HG03460 (cell line): ENCODE measurements around the gene CDK4.
"Not testable (repeated sequence)": the region's sequence is repeated elsewhere in the genome, so short reads cannot be mapped to it uniquely, and the experiment has no call there.

Experiments
- ATAC-seq: cut with Tn5 transposase; IDR thresholded peaks from one replicate; pipeline ENCODE4 v1.9.1; 2021; ENCODE audit not compliant: unreplicated experiment

The CDK4 gene

DNA sequence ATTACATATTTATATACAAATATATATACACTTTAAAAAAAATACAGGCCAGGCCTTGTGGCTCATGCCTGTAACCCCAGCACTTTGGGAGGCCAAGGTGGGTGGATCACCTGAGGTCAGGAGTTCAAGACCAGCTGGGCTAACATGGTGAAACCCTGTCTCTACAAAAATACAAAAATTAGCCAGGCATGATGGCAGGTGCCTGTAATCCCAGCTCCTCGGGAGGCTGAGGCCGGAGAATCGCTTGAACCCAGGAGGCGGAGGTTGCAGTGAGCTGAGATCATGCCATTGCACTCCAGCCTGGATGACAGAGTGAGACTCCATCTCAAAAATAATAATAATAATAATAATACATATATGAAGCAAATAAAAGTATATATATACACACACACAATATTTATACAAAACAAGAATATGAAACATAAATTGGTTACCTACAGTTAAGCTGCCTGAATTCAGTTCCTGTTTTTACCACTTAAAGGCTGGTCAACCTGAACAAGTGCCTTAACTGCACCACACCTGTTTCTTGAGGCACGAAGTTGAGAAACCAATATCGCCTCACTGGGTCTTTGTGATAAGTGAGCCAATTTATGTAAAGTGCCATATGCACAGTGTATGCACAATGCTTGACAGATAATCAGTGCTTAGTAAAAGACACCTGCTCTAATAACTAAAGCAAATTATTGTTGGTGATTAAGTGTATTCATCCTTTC, 36.9 kb downstream of the CDK4 start:
- not testable (repeated sequence) for ATAC-seq

DNA sequence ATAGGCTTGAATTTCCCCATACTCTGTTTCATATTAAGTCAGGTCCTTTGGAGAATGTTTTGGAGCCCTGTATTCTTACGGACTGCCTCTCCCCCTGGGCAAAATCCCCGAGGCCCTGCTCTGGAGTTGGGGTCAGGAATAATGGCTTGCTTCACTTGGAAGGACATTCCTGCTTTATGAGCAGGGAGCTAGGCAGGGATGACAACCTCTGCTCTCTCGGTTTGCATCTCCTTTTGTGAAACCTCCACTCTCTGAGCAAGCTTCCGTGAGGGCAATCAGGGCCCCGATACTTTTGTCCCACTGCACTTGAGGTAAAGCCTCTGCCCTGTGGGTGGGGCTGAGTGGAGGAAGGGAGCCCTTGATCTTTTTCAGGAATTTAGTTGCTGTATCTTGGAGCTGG, 38.9 kb downstream of the CDK4 start:
- ATAC-seq, result no peak

DNA sequence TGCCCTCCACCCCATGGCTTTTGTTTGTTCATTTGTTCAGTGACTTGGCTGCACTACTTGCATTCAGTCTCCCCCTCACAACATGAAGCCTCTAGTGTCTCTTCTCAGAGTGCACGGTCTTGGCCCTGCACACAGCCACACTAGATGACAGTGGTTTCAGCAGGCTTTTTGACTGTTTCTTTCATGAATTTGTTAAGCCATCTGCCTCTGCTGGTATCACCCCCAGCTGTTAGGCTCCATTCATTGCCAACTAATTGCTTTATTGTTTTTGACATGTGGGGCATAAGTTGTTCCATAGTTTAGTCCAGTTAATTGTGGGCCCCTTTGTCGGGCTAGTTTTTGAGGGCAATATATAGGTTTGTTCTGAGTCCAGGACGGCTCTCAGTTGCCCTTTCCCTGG, 39.4 kb downstream of the CDK4 start:
- no peak for ATAC-seq

DNA sequence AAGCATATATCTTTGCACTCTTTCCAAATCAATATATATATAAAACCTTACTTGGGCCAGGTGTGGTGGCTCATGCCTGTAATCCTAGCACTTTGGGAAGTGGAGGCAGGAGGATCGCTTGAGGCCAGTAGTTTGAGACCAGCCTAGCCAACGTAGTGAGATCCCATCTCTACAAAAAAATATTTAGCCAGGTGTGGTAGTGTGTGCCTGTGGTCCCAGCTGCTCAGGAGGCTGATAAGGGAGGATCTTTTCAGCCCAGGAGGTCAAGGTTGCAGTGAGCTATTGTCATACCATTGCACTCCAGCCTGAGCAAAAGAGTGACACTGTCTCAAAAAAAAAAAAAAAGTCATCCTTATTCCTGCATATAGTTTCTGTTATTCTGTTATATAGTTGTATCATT, 43.8 kb downstream of the CDK4 start:
- ATAC-seq, result no peak

DNA sequence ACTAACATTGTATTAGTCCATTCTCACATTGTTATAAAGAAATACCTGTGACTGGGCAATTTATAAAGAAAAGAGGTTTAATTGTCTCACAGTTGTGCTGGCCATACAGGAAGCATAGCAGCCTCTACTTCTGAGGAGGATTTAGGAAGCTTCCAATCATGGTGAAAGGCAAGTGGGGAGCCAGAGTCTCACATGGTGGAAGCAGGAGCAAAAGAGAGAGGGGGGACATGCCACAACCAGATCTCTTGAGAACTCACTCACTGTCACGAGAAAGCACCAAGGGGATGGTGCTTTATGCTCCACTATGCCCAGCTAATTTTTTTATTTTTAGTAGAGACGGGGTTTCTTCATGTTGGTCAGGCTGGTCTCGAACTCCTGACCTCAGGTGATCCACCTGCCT, 44.9 kb downstream of the CDK4 start:
- ATAC-seq, result no peak

DNA sequence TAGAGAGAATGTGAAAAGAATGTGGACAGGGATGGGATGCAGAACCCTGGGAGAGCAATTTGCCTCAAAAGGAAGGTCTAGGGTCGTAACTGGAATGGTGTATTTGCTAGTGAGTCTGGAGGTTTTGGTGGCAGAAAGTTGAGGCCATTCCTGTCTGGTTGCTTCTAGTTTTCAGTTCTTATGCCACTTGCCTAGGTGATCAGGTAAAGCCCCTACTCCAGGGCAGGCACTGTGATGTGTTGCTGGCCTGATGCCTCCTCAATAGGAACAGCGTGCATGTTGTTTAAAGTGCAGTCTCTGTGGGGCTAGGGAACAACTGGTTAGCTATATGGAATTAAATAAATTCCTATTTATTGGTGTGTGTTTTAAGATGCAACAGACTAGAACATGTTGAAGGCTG, 51.8 kb downstream of the CDK4 start:
- no peak for ATAC-seq

DNA sequence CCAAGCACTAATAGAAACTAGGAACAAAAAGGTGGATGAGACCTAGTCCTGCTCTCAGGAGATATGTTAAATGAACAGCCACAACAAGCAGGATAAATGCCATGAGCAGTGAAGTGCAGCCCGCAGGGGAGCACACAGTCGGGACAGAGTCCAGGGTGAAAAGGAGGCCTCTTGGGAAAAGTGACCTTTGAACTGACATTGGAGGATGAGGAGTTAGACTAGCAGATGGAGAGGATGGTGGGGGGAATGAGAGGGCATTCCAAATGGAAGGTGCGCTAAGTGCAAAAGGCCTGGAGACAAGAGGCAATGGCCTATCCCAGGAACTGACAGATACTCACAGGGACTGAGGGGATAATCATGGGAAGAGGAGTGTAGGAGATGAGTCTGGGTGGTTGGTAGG, 53.7 kb downstream of the CDK4 start:
- no peak for ATAC-seq
